ENCODE data around the gene CREB3L2. TPM values are rescaled to one million over a fixed set of nuclear protein-coding genes. Genes with fewer than 3 reads are reported as not detected.

CREB3L2 gene
- total and polyA plus RNA-seq, 10 of the 15 experiments (the other 5 are each of a cell fraction or from before 2014, with no cell fraction given) = 6.4 to 67.1 (median 26.2) TPM

DNA sequence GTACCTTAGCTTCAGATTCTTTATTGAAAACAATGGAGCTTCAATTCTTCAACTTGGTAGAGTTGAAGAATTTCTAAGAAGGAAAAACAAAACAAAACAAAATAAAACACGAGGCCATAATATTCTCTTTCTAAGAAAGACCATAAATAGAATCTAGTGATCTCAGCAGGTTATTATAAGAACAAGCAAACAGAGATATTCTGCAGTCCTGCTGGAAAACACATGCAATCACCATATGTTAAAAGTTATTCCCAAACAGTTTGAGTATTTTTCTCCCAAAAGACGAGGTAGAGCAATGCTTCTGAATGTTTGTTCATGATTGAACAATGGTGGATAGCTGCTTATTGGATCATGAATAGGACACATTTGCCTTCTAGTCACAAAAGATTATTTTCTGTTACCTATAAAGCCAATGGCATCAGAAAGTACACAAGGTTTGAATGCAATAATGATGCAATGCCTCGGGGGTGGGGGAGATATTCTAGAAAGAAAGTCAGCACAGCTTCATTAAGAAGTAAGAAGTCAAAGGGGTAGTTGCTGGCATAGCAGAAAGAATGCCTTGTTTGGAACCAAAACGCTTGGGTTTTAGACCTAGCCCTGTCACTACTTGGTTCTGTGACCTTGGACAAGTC lies 59.3 kb downstream of the CREB3L2 start:
- FAIRE-seq = no peak
- Histone ChIP-seq H4K20me1 (ENCODE audit: control insufficient read depth, insufficient read depth) (no peaks in the 10 kb centered on the region), H3K79me2 (ENCODE audit: control insufficient read depth, insufficient read depth, low read length) (peaks cover 47% of the 10 kb centered on the region), H3K4me1 (ENCODE audit: control insufficient read depth, insufficient read depth, low read length) (no peaks in the 10 kb centered on the region; the same call in 1 of the 2 replicates), H3K27ac (ENCODE audit: control insufficient read depth, insufficient read depth) (no peak overlapping the region), H2AFZ (ENCODE audit: control insufficient read depth, low read depth, low read length) (no peak overlapping the region), H3K9ac (ENCODE audit: control insufficient read depth, insufficient read depth, low read length) (no peak overlapping the region), H3K27me3 (replicated peaks in 1 of 2; ENCODE audit: control insufficient read depth in 2 of 2, insufficient read depth in 2 of 2, low read length in 1 of 2) (no peaks in the 10 kb centered on the region), H3K4me2 (ENCODE audit: control insufficient read depth, insufficient read depth) (no peak overlapping the region), H3K9me3 (replicated peaks; ENCODE audit: control insufficient read depth, insufficient read depth, low read length) (no peaks in the 10 kb centered on the region; the same call in 2 of the 3 replicates), H3K4me3 (no peak overlapping the region), H3K36me3 (ENCODE audit: control insufficient read depth in 2 of 2, insufficient read depth in 2 of 2, low read length in 1 of 2) (peaks cover 3 to 6% of the 10 kb centered on the region in 2 experiments; a peak in 1 of 4 replicates)
- in situ Hi-C loops (cut with MboI) = no loop called here
- WGBS (ENCODE audit: insufficient coverage, insufficient replicate concordance, low lambda C conversion rate, missing lambda C conversion rate) = 40% methylated on average over 4 of the region's 4 CpGs
- CTCF ChIA-PET = interaction anchor here (1.4 to 12.4 kb wide), 6 partner anchors 11 to 61 kb away, joined by 3 to 132 read pairs (median 4); partner anchors contain the start of gene CREB3L2
- ATAC-seq = no peak
- RAD21 ChIA-PET (ENCODE audit: unreplicated experiment) = no interaction called here
- SMC1A ChIA-PET (ENCODE audit: uncharacterized antibody, unreplicated experiment) = interaction anchor here (0.7 to 1.9 kb wide), 6 partner anchors 12 to 57 kb away, joined by 3 to 5 read pairs (median 4); no protein-coding TSS in a partner anchor
- intact Hi-C loops (cut with micrococcal nuclease; ENCODE audit: unreplicated experiment) = no loop called here
- no TSS peak for BruUV-seq (replicated peaks)
- POLR2A ChIA-PET = interaction anchor here (1.1 to 1.3 kb wide), 3 partner anchors 8 to 57 kb away, joined by 3 to 5 read pairs (median 3); no protein-coding TSS in a partner anchor
- no peak for DNase-seq (ENCODE audit: low read depth, low spot score)
- TF ChIP-seq ESRRA (IDR thresholded peaks at IDR 0.05; ENCODE audit: low read length) (no peak), KAT2A (conservative IDR thresholded peaks at IDR 0.05; ENCODE audit: control insufficient read depth, low read depth, low read length) (no peak), PAX5 (IDR thresholded peaks at IDR 0.05; ENCODE audit: borderline replicate concordance, low read depth, low read length) (no peak)

DNA sequence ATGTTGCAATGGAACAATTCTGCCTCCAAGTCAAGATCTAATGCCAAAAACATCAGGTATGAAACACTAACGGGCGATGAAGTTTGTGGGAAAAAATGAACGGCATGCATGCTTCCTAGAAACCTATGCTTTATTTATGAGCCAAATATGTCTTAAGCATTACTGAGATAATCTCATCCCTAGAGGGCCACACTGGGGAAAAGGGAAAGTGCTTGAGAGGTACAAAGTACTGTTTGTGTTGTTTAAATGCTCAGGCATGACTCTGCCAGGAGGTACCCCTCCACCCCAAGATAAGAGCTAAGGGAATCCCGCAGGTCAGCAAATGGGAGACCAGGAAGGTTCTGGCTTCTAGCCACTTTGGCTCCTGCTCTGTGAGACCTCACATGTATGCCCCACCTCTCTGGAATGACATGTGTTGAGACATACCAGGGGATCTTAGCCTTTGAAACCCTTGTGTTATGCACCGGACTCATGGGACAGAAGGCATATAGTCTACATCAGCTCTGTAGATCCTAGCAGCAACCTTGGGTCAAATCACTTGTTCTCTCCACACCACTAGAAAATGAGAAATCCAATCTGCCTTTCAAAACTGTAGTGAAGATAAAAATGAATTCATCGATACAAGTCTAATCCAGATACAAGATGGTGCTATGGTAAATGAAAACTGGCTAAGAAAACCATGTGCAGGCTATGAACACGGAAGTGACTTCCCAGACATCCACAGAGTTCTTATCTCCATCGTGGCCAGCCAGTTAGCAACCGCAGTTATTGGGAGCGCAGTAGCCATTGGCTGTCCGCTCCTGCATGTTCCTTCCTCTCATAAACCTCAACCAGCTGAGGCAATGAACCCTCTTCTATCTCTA lies 61.0 kb downstream of the CREB3L2 start:
- ATAC-seq = no peak
- in situ Hi-C loops (cut with MboI) = no loop called here
- SMC1A ChIA-PET (ENCODE audit: uncharacterized antibody, unreplicated experiment) = interaction anchor here (1.6 to 1.9 kb wide), 2 partner anchors 15 to 41 kb away, joined by 5 to 6 read pairs; no protein-coding TSS in a partner anchor
- H3K9ac ChIP-seq (ENCODE audit: control insufficient read depth, insufficient read depth, low read length) = no peak overlapping the region
- no peaks in the 10 kb centered on the region for H3K27me3 ChIP-seq (replicated peaks in 1 of 2; ENCODE audit: control insufficient read depth in 2 of 2, insufficient read depth in 2 of 2, low read length in 1 of 2)
- WGBS (ENCODE audit: insufficient coverage, insufficient replicate concordance, low lambda C conversion rate, missing lambda C conversion rate) = 89% methylated on average over 11 of the region's 11 CpGs
- RAD21 ChIA-PET (ENCODE audit: unreplicated experiment) = no interaction called here
- H3K4me2 ChIP-seq (ENCODE audit: control insufficient read depth, insufficient read depth) = no peak overlapping the region
- CTCF ChIA-PET = interaction anchor here (1.4 to 12.4 kb wide), 4 partner anchors 10 to 63 kb away, joined by 3 to 132 read pairs (median 4); partner anchors contain the start of gene CREB3L2
- POLR2A ChIA-PET = interaction anchor here (1.3 kb wide), 1 partner anchor 10 kb away, joined by 5 read pairs; no protein-coding TSS in a partner anchor
- peaks cover 2 to 3% of the 10 kb centered on the region in 2 experiments; a peak in 1 of 4 replicates for H3K36me3 ChIP-seq (ENCODE audit: control insufficient read depth in 2 of 2, insufficient read depth in 2 of 2, low read length in 1 of 2)
- no peaks in the 10 kb centered on the region for H4K20me1 ChIP-seq (ENCODE audit: control insufficient read depth, insufficient read depth)
- H3K4me3 ChIP-seq = no peak overlapping the region
- H3K4me1 ChIP-seq (ENCODE audit: control insufficient read depth, insufficient read depth, low read length) = peaks cover 15% of the 10 kb centered on the region
- H2AFZ ChIP-seq (ENCODE audit: control insufficient read depth, low read depth, low read length) = no peak overlapping the region
- H3K27ac ChIP-seq (ENCODE audit: control insufficient read depth, insufficient read depth) = no peak overlapping the region
- TF ChIP-seq KAT2A (conservative IDR thresholded peaks at IDR 0.05; ENCODE audit: control insufficient read depth, low read depth, low read length) (no peak), CBX5 (IDR thresholded peaks at IDR 0.05; ENCODE audit: low read depth) (no peak)
- no TSS peak for BruUV-seq (replicated peaks)
- DNase-seq (ENCODE audit: low read depth, low spot score) = no peak
- intact Hi-C loops (cut with micrococcal nuclease; ENCODE audit: unreplicated experiment) = no loop called here
- FAIRE-seq = no peak
- H3K9me3 ChIP-seq (replicated peaks; ENCODE audit: control insufficient read depth, insufficient read depth, low read length) = no peaks in the 10 kb centered on the region; the same call in 2 of the 3 replicates
- peaks cover 59% of the 10 kb centered on the region for H3K79me2 ChIP-seq (ENCODE audit: control insufficient read depth, insufficient read depth, low read length)

Measured in GM12878 (cell line).